Natural killer cell (primary cell): ENCODE data around the gene ZNF488. TPM values are rescaled to one million over a fixed set of nuclear protein-coding genes. Genes with fewer than 3 reads are reported as not detected.
"Not testable (repeated sequence)": the region's sequence is repeated elsewhere in the genome, so short reads cannot be mapped to it uniquely, and the experiment has no call there.

Experiments used
- ATAC-seq, 3 donors: fragments of 150-1000 bp in 2 of 3; fragments of 200-7000 bp in 1 of 3; cut with Tn5 transposase; 1 replicate in 1 of 3; 2 replicates in 2 of 3; pipeline ENCODE4 v1.10.0; 2021; ENCODE audit warnings: mild to moderate bottlenecking in 2 of 3, moderate library complexity in 2 of 3
- DNase-seq, 2 donors: peaks; one replicate each; pipeline versions ENCODE4 v3.0.0 to v3.0.0-alpha.2; 2013 to 2021; ENCODE audit warnings: mixed read lengths in 1 of 2
- H3K27ac ChIP-seq: one replicate; pipeline ENCODE4 v1.5.1; 2013; ENCODE audit warnings: mild to moderate bottlenecking, low read length
- H3K27me3 ChIP-seq: one replicate; pipeline ENCODE4 v1.6.1; 2013; ENCODE audit warnings: low read length; ENCODE audit not compliant: control insufficient read depth, insufficient read depth
- H3K36me3 ChIP-seq: one replicate; pipeline ENCODE4 v1.6.1; 2013; ENCODE audit warnings: low read length; ENCODE audit not compliant: control insufficient read depth, insufficient read depth
- H3K4me1 ChIP-seq: one replicate; pipeline ENCODE4 v1.6.1; 2013; ENCODE audit warnings: low read length; ENCODE audit not compliant: control insufficient read depth, insufficient read depth
- H3K4me3 ChIP-seq: one replicate; pipeline ENCODE4 v1.5.1; 2013; ENCODE audit warnings: low read length
- H3K9me3 ChIP-seq: one replicate; pipeline ENCODE4 v1.6.1; 2013; ENCODE audit warnings: low read length; ENCODE audit not compliant: control insufficient read depth, insufficient read depth
- H3K27ac Mint-ChIP-seq, 2 donors: one replicate each; pipeline ENCODE4 v1.8.0; 2022; ENCODE audit warnings: mild to moderate bottlenecking in 2 of 2, mixed read lengths in 2 of 2, moderate library complexity in 1 of 2
- H3K27me3 Mint-ChIP-seq, 2 donors: one replicate each; pipeline ENCODE4 v1.8.0; 2022; ENCODE audit warnings: low read depth in 2 of 2, mixed read lengths in 2 of 2
- H3K36me3 Mint-ChIP-seq: one replicate; pipeline ENCODE4 v1.8.0; 2022; ENCODE audit warnings: mixed read lengths
- H3K4me1 Mint-ChIP-seq, 2 donors: one replicate each; pipeline ENCODE4 v1.8.0; 2022; ENCODE audit warnings: mixed read lengths in 2 of 2
- H3K4me3 Mint-ChIP-seq: one replicate; pipeline ENCODE4 v1.8.0; 2022; ENCODE audit warnings: mild to moderate bottlenecking, moderate library complexity, mixed read lengths
- H3K9me3 Mint-ChIP-seq, 2 donors: one replicate each; pipeline ENCODE4 v1.8.0; 2022; ENCODE audit warnings: mixed read lengths in 2 of 2
- CTCF ChIP-seq: fragments of 200-600 bp; IDR thresholded peaks from one replicate; pipeline ENCODE4 v1.8.0; 2022; ENCODE audit warnings: antibody characterized with exemption
- WGBS: methylation state at CpG from one replicate; pipeline ENCODE4 v1.1.7; 2013; ENCODE audit warnings: missing lambda C conversion rate; ENCODE audit not compliant: insufficient coverage; 5-methylcytosine and 5-hydroxymethylcytosine counted together
- intact Hi-C: fragments of 100-400 bp; cut with micrococcal nuclease; formaldehyde crosslinking; loops from one replicate; pipeline ENCODE4 v1.14.2; 2022
- total RNA-seq, 4 donors: library from RNA; stranded (reverse); fragments of 120-200 nt in 1 of 4; gene quantifications; one replicate each; pipeline versions ENCODE4 v1.2.3 to v1.2.4, GENCODE V29; 2013 to 2022

Gene ZNF488
- total RNA-seq, 3 donors from 2014 or later (not counting 1 experiment from before 2014, with no cell fraction given), result not detected

GRCh38 chr10:47419421-47419820 is 35.3 kb upstream of the ZNF488 start:
- Mint-ChIP-seq H3K9me3 (no peaks in the 10 kb centered on the region), H3K27ac (no peak overlapping the region), H3K4me3 (no peak overlapping the region), H3K4me1 (no peaks in the 10 kb centered on the region), H3K27me3 (no peaks in the 10 kb centered on the region), H3K36me3 (no peaks in the 10 kb centered on the region)
- no peaks in the 10 kb centered on the region for H3K9me3 ChIP-seq
- WGBS, result 86% methylated on average over 2 of the region's 2 CpGs
- no peak for TF ChIP-seq CTCF
- H3K36me3 ChIP-seq, result no peaks in the 10 kb centered on the region
- ATAC-seq (no peak), DNase-seq (no peak)
- no peaks in the 10 kb centered on the region for H3K4me1 ChIP-seq
- no peak overlapping the region for H3K4me3 ChIP-seq
- intact Hi-C loops, result no loop called here
- H3K27ac ChIP-seq, result no peak overlapping the region
- no peaks in the 10 kb centered on the region for H3K27me3 ChIP-seq

- TF ChIP-seq CTCF, result no peak
- no peak for DNase-seq
- Mint-ChIP-seq H3K36me3 (no peaks in the 10 kb centered on the region), H3K27me3 (no peaks in the 10 kb centered on the region), H3K4me3 (no peak overlapping the region), H3K4me1 (no peaks in the 10 kb centered on the region), H3K9me3 (no peaks in the 10 kb centered on the region), H3K27ac (no peak overlapping the region)
- intact Hi-C loops, result no loop called here
- ATAC-seq, result no peak
- H3K4me3 ChIP-seq, result no peak overlapping the region
- H3K27me3 ChIP-seq, result no peaks in the 10 kb centered on the region
- WGBS, result 82% methylated on average over 4 of the region's 4 CpGs
- no peaks in the 10 kb centered on the region for H3K9me3 ChIP-seq
- no peaks in the 10 kb centered on the region for H3K4me1 ChIP-seq
- no peaks in the 10 kb centered on the region for H3K36me3 ChIP-seq
- no peak overlapping the region for H3K27ac ChIP-seq
Measured at GRCh38 chr10:47418966-47419365, 34.9 kb upstream of the ZNF488 start.

GRCh38 chr10:47418321-47418720 is 34.2 kb upstream of the ZNF488 start:
- H3K4me3 ChIP-seq, result no peak overlapping the region
- H3K27ac ChIP-seq, result no peak overlapping the region
- H3K4me1 Mint-ChIP-seq, result no peaks in the 10 kb centered on the region
- no peak for ATAC-seq
- H3K36me3 ChIP-seq, result no peaks in the 10 kb centered on the region
- intact Hi-C loops, result no loop called here
- no peaks in the 10 kb centered on the region for H3K27me3 Mint-ChIP-seq
- no peaks in the 10 kb centered on the region for H3K9me3 Mint-ChIP-seq
- H3K4me3 Mint-ChIP-seq, result no peak overlapping the region
- TF ChIP-seq CTCF, result no peak
- no peaks in the 10 kb centered on the region for H3K36me3 Mint-ChIP-seq
- no peaks in the 10 kb centered on the region for H3K27me3 ChIP-seq
- H3K9me3 ChIP-seq, result no peaks in the 10 kb centered on the region
- H3K27ac Mint-ChIP-seq, result no peak overlapping the region
- H3K4me1 ChIP-seq, result no peaks in the 10 kb centered on the region
- WGBS, result 88% methylated on average over 6 of the region's 6 CpGs
- no peak for DNase-seq

- intact Hi-C loops, H3K4me3 Mint-ChIP-seq, DNase-seq, H3K4me1 Mint-ChIP-seq, H3K27me3 Mint-ChIP-seq, H3K27me3 ChIP-seq, H3K27ac ChIP-seq, H3K27ac Mint-ChIP-seq, H3K36me3 Mint-ChIP-seq, H3K36me3 ChIP-seq, H3K9me3 ChIP-seq, ATAC-seq, H3K9me3 Mint-ChIP-seq, H3K4me3 ChIP-seq, H3K4me1 ChIP-seq: not testable (repeated sequence)
- 81% methylated on average over 6 of the region's 6 CpGs for WGBS
Measured at GRCh38 chr10:47416305-47417218, 32.5 kb upstream of the ZNF488 start.
